Measurements from ENCODE around the gene NCCRP1. TPM values are rescaled to one million over a fixed set of nuclear protein-coding genes. Genes with fewer than 3 reads are reported as not detected.
"Not testable (repeated sequence)": the region's sequence is repeated elsewhere in the genome, so short reads cannot be mapped to it uniquely, and the experiment has no call there.

Gene NCCRP1
- total and polyA plus RNA-seq, 7 experiments from 2014 or later = not detected

DNA sequence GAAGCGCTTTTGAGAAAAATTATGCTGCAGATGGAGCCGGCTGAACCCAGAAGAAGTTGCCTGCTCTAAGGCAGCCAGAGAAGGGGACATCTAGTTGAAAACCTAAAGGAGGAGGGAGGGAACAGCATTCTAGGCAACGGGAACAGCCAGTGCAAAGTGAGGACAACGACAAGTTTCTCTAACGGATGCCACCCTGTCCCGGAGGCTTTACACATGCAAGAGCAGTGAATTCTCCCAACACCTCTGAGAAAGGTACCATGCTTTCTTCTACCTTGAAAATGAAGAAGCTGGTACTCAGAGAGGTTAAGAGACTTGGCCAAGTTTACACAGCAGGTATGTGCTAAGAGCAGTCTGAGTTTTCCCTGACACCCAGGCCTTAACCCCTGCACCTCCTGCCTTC, 42.2 kb downstream of the NCCRP1 start:
- Mint-ChIP-seq H3K27ac (peak overlapping the region in 6 of 9 donors; percentile 20 to 94 (median 90)), H3K4me1 (peaks cover 14 to 34% (median 23%) of the 10 kb centered on the region in 7 donors), H3K9me3 (no peaks in the 10 kb centered on the region), H3K4me3 (no peak overlapping the region), H3K27me3 (peaks cover 0 to 3% (median 0%) of the 10 kb centered on the region in 5 donors), H3K36me3 (peaks cover 0 to 5% (median 0%) of the 10 kb centered on the region in 5 donors)
- peaks cover 16 to 18% of the 10 kb centered on the region in 2 donors for H3K4me1 ChIP-seq (ENCODE audit: control insufficient read depth in 2 of 2, insufficient read depth in 2 of 2, low read length in 2 of 2)
- ATAC-seq (no peak), DNase-seq (no peak)
- H3K27ac ChIP-seq (ENCODE audit: low read depth, low read length) = no peak overlapping the region
- ChIA-PET POLR2A (interaction anchor here (1.7 kb wide), 1 partner anchor 197 kb away, joined by 5 read pairs; the partner anchor contains the start of gene RPS16), CTCF (no interaction called here)
- H3K27me3 ChIP-seq (ENCODE audit: control insufficient read depth in 2 of 2, insufficient read depth in 2 of 2, low read length in 2 of 2) = no peaks in the 10 kb centered on the region
- intact Hi-C loops (cut with micrococcal nuclease) = no loop called here
- no peaks in the 10 kb centered on the region for H3K36me3 ChIP-seq (ENCODE audit: control insufficient read depth in 2 of 3, insufficient read depth in 3 of 3, low read length in 3 of 3)
- no peaks in the 10 kb centered on the region for H3K9me3 ChIP-seq (ENCODE audit: control insufficient read depth in 2 of 3, low read length in 3 of 3)
- no peak overlapping the region for H3K4me3 ChIP-seq (ENCODE audit: low read length)

DNA sequence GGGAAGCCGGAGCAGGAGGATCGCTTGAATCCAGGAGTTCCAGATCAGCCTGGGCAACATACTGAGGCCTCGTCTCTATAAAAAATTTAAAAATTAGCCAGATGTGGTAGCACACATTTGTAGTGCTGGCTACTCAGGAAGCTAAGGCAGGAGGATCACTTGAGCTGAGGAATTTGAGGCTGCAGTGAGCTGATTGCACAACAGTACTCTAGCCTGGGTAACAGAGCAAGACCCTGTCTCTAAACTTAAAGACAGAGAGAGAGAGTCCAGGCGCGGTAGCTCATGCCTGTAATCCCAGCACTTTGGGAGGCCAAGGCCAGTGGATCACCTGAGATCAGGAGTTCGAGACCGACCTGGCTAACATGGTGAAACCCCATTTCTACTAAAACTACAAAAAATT, 43.7 kb downstream of the NCCRP1 start:
- Mint-ChIP-seq H3K4me1 (peaks cover 14 to 29% (median 23%) of the 10 kb centered on the region in 7 donors), H3K4me3 (no peak overlapping the region), H3K27ac (no peak overlapping the region), H3K9me3 (no peaks in the 10 kb centered on the region), H3K27me3 (peaks cover 0 to 3% (median 0%) of the 10 kb centered on the region in 5 donors), H3K36me3 (no peaks in the 10 kb centered on the region)
- Histone ChIP-seq H3K9me3 (ENCODE audit: control insufficient read depth in 2 of 3, low read length in 3 of 3) (no peaks in the 10 kb centered on the region), H3K4me3 (ENCODE audit: low read length) (no peak overlapping the region), H3K27ac (ENCODE audit: low read depth, low read length) (no peak overlapping the region), H3K36me3 (ENCODE audit: control insufficient read depth in 2 of 3, insufficient read depth in 3 of 3, low read length in 3 of 3) (no peaks in the 10 kb centered on the region), H3K27me3 (ENCODE audit: control insufficient read depth in 2 of 2, insufficient read depth in 2 of 2, low read length in 2 of 2) (no peaks in the 10 kb centered on the region), H3K4me1 (ENCODE audit: control insufficient read depth in 2 of 2, insufficient read depth in 2 of 2, low read length in 2 of 2) (peaks cover 16 to 18% of the 10 kb centered on the region in 2 donors)
- CTCF ChIA-PET = interaction anchor here (0.6 kb wide), 1 partner anchor 726 kb away, joined by 3 read pairs; no protein-coding TSS in a partner anchor
- intact Hi-C loops (cut with micrococcal nuclease) = no loop called here
- DNase-seq = no peak
- POLR2A ChIA-PET = no interaction called here
- ATAC-seq = no peak

DNA sequence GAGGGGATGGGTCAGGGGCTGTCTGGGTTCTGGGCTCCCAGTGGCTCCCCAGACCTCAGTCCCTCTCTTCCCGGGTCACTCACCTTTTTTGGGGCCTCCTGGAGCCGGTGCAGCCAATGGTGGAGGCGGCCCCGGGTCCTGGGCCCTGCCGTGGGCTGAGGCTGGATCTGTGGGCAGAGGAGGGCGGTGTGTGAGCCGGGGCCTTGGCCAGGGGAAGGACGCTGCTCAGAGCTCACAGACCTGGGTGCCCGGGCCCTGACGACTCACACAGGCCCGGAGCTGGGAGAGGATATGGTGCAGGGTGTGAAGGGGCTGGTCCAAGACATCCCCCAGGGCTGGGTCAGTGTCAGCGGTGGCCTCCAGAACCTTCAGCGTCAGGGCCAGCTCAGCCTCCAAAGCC, 47.0 kb downstream of the NCCRP1 start:
- H3K27ac Mint-ChIP-seq; H3K27ac ChIP-seq (ENCODE audit: low read depth, low read length); H3K4me1 ChIP-seq (ENCODE audit: control insufficient read depth in 2 of 2, insufficient read depth in 2 of 2, low read length in 2 of 2); H3K36me3 ChIP-seq (ENCODE audit: control insufficient read depth in 2 of 3, insufficient read depth in 3 of 3, low read length in 3 of 3); H3K4me3 Mint-ChIP-seq; CTCF ChIA-PET; DNase-seq; H3K4me1 Mint-ChIP-seq; H3K9me3 Mint-ChIP-seq; H3K9me3 ChIP-seq (ENCODE audit: control insufficient read depth in 2 of 3, low read length in 3 of 3); intact Hi-C loops (cut with micrococcal nuclease); POLR2A ChIA-PET; H3K4me3 ChIP-seq (ENCODE audit: low read length); H3K27me3 ChIP-seq (ENCODE audit: control insufficient read depth in 2 of 2, insufficient read depth in 2 of 2, low read length in 2 of 2); H3K36me3 Mint-ChIP-seq: not testable (repeated sequence)
- ATAC-seq = peak; percentile 14
- H3K27me3 Mint-ChIP-seq = peaks cover under 1 to 12% (median under 1%) of the 10 kb centered on the region in 5 donors

DNA sequence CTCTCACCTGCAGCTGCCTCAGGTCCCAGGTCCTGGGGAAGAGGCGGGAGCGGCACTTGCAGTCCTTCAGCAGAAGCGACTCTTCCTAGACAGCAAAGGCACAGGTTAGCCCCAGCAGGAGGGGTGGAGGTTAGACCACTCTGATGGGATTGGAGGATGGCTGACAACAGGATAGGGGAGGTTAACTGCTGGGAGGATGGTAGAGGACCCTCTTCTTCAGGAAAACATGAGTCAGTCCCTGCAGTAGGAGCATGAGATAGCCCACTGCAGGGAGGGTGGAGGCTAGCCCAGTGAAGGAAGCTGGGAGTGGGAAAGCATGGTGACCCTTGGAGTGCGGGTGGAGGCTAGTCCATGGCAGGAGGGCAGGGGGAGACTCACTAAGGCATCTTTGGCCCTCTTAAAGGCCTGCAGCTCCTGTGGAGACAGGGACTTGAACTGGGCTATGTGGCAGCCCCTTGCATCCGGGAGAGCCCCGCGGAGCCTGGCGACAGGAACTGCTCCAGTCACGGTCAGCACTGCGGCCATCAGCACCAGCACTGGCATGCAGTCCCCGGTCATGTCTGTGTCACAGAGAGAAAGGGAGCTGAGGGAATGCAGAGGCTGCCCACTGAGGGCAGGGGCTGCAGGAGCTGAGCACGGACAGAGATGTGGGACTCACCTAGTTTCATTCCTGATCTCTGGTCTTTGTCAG, 47.8 kb downstream of the NCCRP1 start, which contains the start of gene IFNL3:
IFNL3 (minus strand) TSS at position 597 of the 691 bp plus-strand sequence; CDS start at position 558, 39 bp downstream.
- ATAC-seq; H3K36me3 ChIP-seq (ENCODE audit: control insufficient read depth in 2 of 3, insufficient read depth in 3 of 3, low read length in 3 of 3); H3K36me3 Mint-ChIP-seq; H3K4me1 ChIP-seq (ENCODE audit: control insufficient read depth in 2 of 2, insufficient read depth in 2 of 2, low read length in 2 of 2); H3K9me3 ChIP-seq (ENCODE audit: control insufficient read depth in 2 of 3, low read length in 3 of 3); H3K27ac Mint-ChIP-seq; CTCF ChIA-PET; H3K9me3 Mint-ChIP-seq; H3K4me3 Mint-ChIP-seq; intact Hi-C loops (cut with micrococcal nuclease); DNase-seq; POLR2A ChIA-PET; H3K4me1 Mint-ChIP-seq; H3K27ac ChIP-seq (ENCODE audit: low read depth, low read length); H3K27me3 ChIP-seq (ENCODE audit: control insufficient read depth in 2 of 2, insufficient read depth in 2 of 2, low read length in 2 of 2); H3K4me3 ChIP-seq (ENCODE audit: low read length): not testable (repeated sequence)
- H3K27me3 Mint-ChIP-seq = peaks cover 4 to 19% (median 6%) of the 10 kb centered on the region in 5 donors

DNA sequence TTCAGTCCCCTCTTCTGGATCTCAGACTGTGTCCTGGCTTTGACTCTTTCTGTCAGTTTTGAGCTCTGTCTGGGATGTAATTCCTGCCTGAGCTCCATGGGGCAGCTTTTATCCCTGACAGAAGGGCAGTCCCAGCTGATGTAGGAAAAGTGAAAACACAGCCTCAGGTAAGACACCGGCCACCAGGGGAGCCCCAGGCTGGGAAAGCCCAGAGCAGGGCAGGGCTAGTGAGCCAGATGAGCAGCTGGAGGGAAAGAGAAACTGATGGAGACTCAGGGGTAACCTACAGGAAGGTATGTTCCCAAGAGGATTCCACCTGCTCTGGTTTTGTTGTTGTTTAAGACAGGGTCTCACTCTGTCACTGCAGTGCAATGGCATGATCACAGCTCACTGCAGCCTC, 48.4 kb downstream of the NCCRP1 start:
- H3K4me3 Mint-ChIP-seq; CTCF ChIA-PET; H3K36me3 ChIP-seq (ENCODE audit: control insufficient read depth in 2 of 3, insufficient read depth in 3 of 3, low read length in 3 of 3); H3K27ac ChIP-seq (ENCODE audit: low read depth, low read length); H3K9me3 ChIP-seq (ENCODE audit: control insufficient read depth in 2 of 3, low read length in 3 of 3); H3K27ac Mint-ChIP-seq; intact Hi-C loops (cut with micrococcal nuclease); H3K36me3 Mint-ChIP-seq; H3K4me1 ChIP-seq (ENCODE audit: control insufficient read depth in 2 of 2, insufficient read depth in 2 of 2, low read length in 2 of 2); DNase-seq; POLR2A ChIA-PET; H3K9me3 Mint-ChIP-seq; H3K4me3 ChIP-seq (ENCODE audit: low read length); H3K4me1 Mint-ChIP-seq; H3K27me3 ChIP-seq (ENCODE audit: control insufficient read depth in 2 of 2, insufficient read depth in 2 of 2, low read length in 2 of 2): not testable (repeated sequence)
- ATAC-seq = peak; percentile 46
- H3K27me3 Mint-ChIP-seq = peaks cover 4 to 22% (median 6%) of the 10 kb centered on the region in 5 donors

DNA sequence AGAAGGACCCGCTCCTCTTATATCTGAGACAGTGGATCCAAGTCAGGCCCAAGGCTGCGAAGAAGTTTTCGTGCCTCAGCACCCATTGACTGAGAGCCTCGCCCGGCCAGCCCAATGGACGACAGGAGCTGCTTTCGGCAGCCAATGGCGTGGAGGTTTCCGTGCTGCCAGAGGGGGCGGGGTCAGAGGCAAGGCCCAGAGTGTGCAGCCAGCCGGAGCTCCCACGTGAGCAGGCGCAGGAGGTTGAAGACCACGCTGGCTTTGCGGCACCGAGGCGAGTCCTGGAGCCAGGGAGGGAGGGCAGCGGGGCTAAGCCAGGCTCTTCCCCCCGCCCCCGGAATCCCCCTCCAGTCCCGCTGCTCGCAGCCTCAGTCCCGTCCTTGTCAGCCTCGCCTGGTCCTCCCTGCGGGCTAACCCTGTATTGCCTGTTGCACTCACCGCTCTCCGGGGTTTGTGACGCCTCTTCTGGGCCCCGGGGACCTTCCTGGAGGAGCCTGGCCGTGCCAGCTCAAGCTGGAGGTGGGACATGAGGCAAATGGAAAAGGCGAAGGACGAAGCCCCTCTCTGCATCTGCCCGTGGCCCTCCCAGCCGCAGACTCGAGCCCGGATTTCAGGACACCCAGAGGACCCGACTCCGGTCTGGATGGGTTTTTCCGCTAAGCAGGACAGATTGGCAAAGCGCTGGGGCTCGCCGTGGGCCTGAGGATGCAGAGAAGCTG, 50.3 kb downstream of the NCCRP1 start:
- Mint-ChIP-seq H3K27ac (no peak overlapping the region), H3K9me3 (no peaks in the 10 kb centered on the region), H3K27me3 (peaks cover 4 to 30% (median 6%) of the 10 kb centered on the region in 5 donors), H3K4me1 (peaks cover 2 to 9% (median 7%) of the 10 kb centered on the region in 7 donors), H3K4me3 (peak overlapping the region in 6 of 10 donors; percentile 41 to 64 (median 48)), H3K36me3 (no peaks in the 10 kb centered on the region)
- Histone ChIP-seq H3K36me3 (ENCODE audit: control insufficient read depth in 2 of 3, insufficient read depth in 3 of 3, low read length in 3 of 3) (no peaks in the 10 kb centered on the region), H3K4me1 (ENCODE audit: control insufficient read depth in 2 of 2, insufficient read depth in 2 of 2, low read length in 2 of 2) (no peaks in the 10 kb centered on the region), H3K27ac (ENCODE audit: low read depth, low read length) (no peak overlapping the region), H3K4me3 (ENCODE audit: low read length) (no peak overlapping the region), H3K27me3 (ENCODE audit: control insufficient read depth in 2 of 2, insufficient read depth in 2 of 2, low read length in 2 of 2) (no peaks in the 10 kb centered on the region), H3K9me3 (ENCODE audit: control insufficient read depth in 2 of 3, low read length in 3 of 3) (no peaks in the 10 kb centered on the region)
- intact Hi-C loops (cut with micrococcal nuclease) = no loop called here
- DNase-seq (peak in 6 of 9 donors; percentile 12 to 36 (median 24)), ATAC-seq (peak; percentile 69)
- POLR2A ChIA-PET = no interaction called here
- CTCF ChIA-PET = no interaction called here

All from naive thymus-derived CD4-positive, alpha-beta T cell (primary cell).